ENCODE data around the gene CD177. TPM values are rescaled to one million over a fixed set of nuclear protein-coding genes. Genes with fewer than 3 reads are reported as not detected.

The CD177 gene
- polyA plus RNA-seq, 1 of the 3 experiments (the other 2 are of a cell fraction): 0.54 TPM

- peaks cover 18% of the 10 kb centered on the region for H3K27me3 ChIP-seq (ENCODE audit: insufficient read depth)
- no peak for DNase-seq
- WGBS (ENCODE audit: low lambda C conversion rate): 17% methylated on average over 7 of the region's 7 CpGs
- H2AFZ ChIP-seq (ENCODE audit: low read depth): no peak overlapping the region
- no peak overlapping the region for H3K4me3 ChIP-seq (ENCODE audit: low read depth in 2 of 2, low read length in 1 of 2)
- H3F3A ChIP-seq (replicated peaks; ENCODE audit: insufficient read depth): no peaks in the 10 kb centered on the region
- no peaks in the 10 kb centered on the region for H3K79me2 ChIP-seq (ENCODE audit: insufficient read depth)
- POLR2A ChIA-PET: no interaction called here
- CTCF ChIA-PET: interaction anchor here (0.6 kb wide), 1 partner anchor 1577 kb away, joined by 4 read pairs; no protein-coding TSS in a partner anchor
- no peak overlapping the region for H3K9ac ChIP-seq
- H4K20me1 ChIP-seq (ENCODE audit: insufficient read depth): no peaks in the 10 kb centered on the region
- H3K4me2 ChIP-seq: no peak overlapping the region
- H3K9me3 ChIP-seq: no peaks in the 10 kb centered on the region
- H3K9me2 ChIP-seq: no peaks in the 10 kb centered on the region
- H3K4me1 ChIP-seq (ENCODE audit: control insufficient read depth in 1 of 2, insufficient read depth in 2 of 2, low read depth in 1 of 2, low read length in 1 of 2): no peaks in the 10 kb centered on the region
- TF ChIP-seq ZBTB33 (IDR thresholded peaks at IDR 0.05; ENCODE audit: borderline replicate concordance, low read depth): no peak
- no peak for TF ChIP-seq EZH2phosphoT487 (IDR thresholded peaks at IDR 0.05; ENCODE audit: borderline replicate concordance, low read depth)
- no peak for TF ChIP-seq NRF1 (IDR thresholded peaks at IDR 0.05; ENCODE audit: low read depth, low read length)
- TF ChIP-seq PBX3 (IDR thresholded peaks at IDR 0.05): no peak
- TF ChIP-seq TEAD4 (IDR thresholded peaks at IDR 0.05; ENCODE audit: borderline replicate concordance, insufficient read depth): no peak
- no peak for TF ChIP-seq SIN3A (IDR thresholded peaks at IDR 0.05; ENCODE audit: borderline replicate concordance, low read depth, low read length)
- no peak for TF ChIP-seq FOXJ3 (CRISPR knock-in tag; IDR thresholded peaks at IDR 0.05)
- TF ChIP-seq RXRA (IDR thresholded peaks at IDR 0.05; ENCODE audit: borderline replicate concordance, low read depth): no peak
- no peak for TF ChIP-seq YY1 (IDR thresholded peaks at IDR 0.05; ENCODE audit: low read depth)
- TF ChIP-seq RFX5 (IDR thresholded peaks at IDR 0.05; ENCODE audit: low read length): no peak
- TF ChIP-seq POLR2AphosphoS5 (IDR thresholded peaks at IDR 0.05; ENCODE audit: low read depth, low read length): no peak
- TF ChIP-seq MAX (IDR thresholded peaks at IDR 0.05; ENCODE audit: low read depth): no peak
- no peak for TF ChIP-seq CTCF (IDR thresholded peaks at IDR 0.05)
- no peak for TF ChIP-seq SMC3 (IDR thresholded peaks at IDR 0.05; ENCODE audit: low read depth, low read length)
- TF ChIP-seq GABPA (IDR thresholded peaks at IDR 0.05; ENCODE audit: low read depth): no peak
- no peaks in the 10 kb centered on the region for H3K36me3 ChIP-seq (replicated peaks in 1 of 2; ENCODE audit: control insufficient read depth in 1 of 2, insufficient read depth in 2 of 2, low read length in 1 of 2)
- no peak overlapping the region for H3K27ac ChIP-seq (ENCODE audit: low read depth in 2 of 2, low read length in 1 of 2)
Measured at GRCh38 chr19:43351998-43352746, 1.3 kb upstream of the CD177 start.
